Natural killer cell (primary cell): ENCODE measurements around the gene DGKZ. TPM values are rescaled to one million over a fixed set of nuclear protein-coding genes. Genes with fewer than 3 reads are reported as not detected.
A peak's percentile ranks its signal among the peaks of the same experiment; 100 is the strongest.

Experiments
- ATAC-seq, 3 donors: fragments of 150-1000 bp in 2 of 3; fragments of 200-7000 bp in 1 of 3; cut with Tn5 transposase; 1 replicate in 1 of 3; 2 replicates in 2 of 3; pipeline ENCODE4 v1.10.0; 2021; ENCODE audit warnings: mild to moderate bottlenecking in 2 of 3, moderate library complexity in 2 of 3
- DNase-seq, 2 donors: peaks; one replicate each; pipeline versions ENCODE4 v3.0.0 to v3.0.0-alpha.2; 2013 to 2021; ENCODE audit warnings: mixed read lengths in 1 of 2
- H3K27ac ChIP-seq: one replicate; pipeline ENCODE4 v1.5.1; 2013; ENCODE audit warnings: mild to moderate bottlenecking, low read length
- H3K27me3 ChIP-seq: one replicate; pipeline ENCODE4 v1.6.1; 2013; ENCODE audit warnings: low read length; ENCODE audit not compliant: control insufficient read depth, insufficient read depth
- H3K36me3 ChIP-seq: one replicate; pipeline ENCODE4 v1.6.1; 2013; ENCODE audit warnings: low read length; ENCODE audit not compliant: control insufficient read depth, insufficient read depth
- H3K4me1 ChIP-seq: one replicate; pipeline ENCODE4 v1.6.1; 2013; ENCODE audit warnings: low read length; ENCODE audit not compliant: control insufficient read depth, insufficient read depth
- H3K4me3 ChIP-seq: one replicate; pipeline ENCODE4 v1.5.1; 2013; ENCODE audit warnings: low read length
- H3K9me3 ChIP-seq: one replicate; pipeline ENCODE4 v1.6.1; 2013; ENCODE audit warnings: low read length; ENCODE audit not compliant: control insufficient read depth, insufficient read depth
- H3K27ac Mint-ChIP-seq, 2 donors: one replicate each; pipeline ENCODE4 v1.8.0; 2022; ENCODE audit warnings: mild to moderate bottlenecking in 2 of 2, mixed read lengths in 2 of 2, moderate library complexity in 1 of 2
- H3K27me3 Mint-ChIP-seq, 2 donors: one replicate each; pipeline ENCODE4 v1.8.0; 2022; ENCODE audit warnings: low read depth in 2 of 2, mixed read lengths in 2 of 2
- H3K36me3 Mint-ChIP-seq: one replicate; pipeline ENCODE4 v1.8.0; 2022; ENCODE audit warnings: mixed read lengths
- H3K4me1 Mint-ChIP-seq, 2 donors: one replicate each; pipeline ENCODE4 v1.8.0; 2022; ENCODE audit warnings: mixed read lengths in 2 of 2
- H3K4me3 Mint-ChIP-seq: one replicate; pipeline ENCODE4 v1.8.0; 2022; ENCODE audit warnings: mild to moderate bottlenecking, moderate library complexity, mixed read lengths
- H3K9me3 Mint-ChIP-seq, 2 donors: one replicate each; pipeline ENCODE4 v1.8.0; 2022; ENCODE audit warnings: mixed read lengths in 2 of 2
- CTCF ChIP-seq: fragments of 200-600 bp; IDR thresholded peaks from one replicate; pipeline ENCODE4 v1.8.0; 2022; ENCODE audit warnings: antibody characterized with exemption
- WGBS: methylation state at CpG from one replicate; pipeline ENCODE4 v1.1.7; 2013; ENCODE audit warnings: missing lambda C conversion rate; ENCODE audit not compliant: insufficient coverage; 5-methylcytosine and 5-hydroxymethylcytosine counted together
- intact Hi-C: fragments of 100-400 bp; cut with micrococcal nuclease; formaldehyde crosslinking; loops from one replicate; pipeline ENCODE4 v1.14.2; 2022
- total RNA-seq, 4 donors: library from RNA; stranded (reverse); fragments of 120-200 nt in 1 of 4; gene quantifications; one replicate each; pipeline versions ENCODE4 v1.2.3 to v1.2.4, GENCODE V29; 2013 to 2022

The DGKZ gene
- total RNA-seq, 3 donors from 2014 or later (not counting 1 experiment from before 2014, with no cell fraction given), result 307 to 377 (median 350) TPM

DNA sequence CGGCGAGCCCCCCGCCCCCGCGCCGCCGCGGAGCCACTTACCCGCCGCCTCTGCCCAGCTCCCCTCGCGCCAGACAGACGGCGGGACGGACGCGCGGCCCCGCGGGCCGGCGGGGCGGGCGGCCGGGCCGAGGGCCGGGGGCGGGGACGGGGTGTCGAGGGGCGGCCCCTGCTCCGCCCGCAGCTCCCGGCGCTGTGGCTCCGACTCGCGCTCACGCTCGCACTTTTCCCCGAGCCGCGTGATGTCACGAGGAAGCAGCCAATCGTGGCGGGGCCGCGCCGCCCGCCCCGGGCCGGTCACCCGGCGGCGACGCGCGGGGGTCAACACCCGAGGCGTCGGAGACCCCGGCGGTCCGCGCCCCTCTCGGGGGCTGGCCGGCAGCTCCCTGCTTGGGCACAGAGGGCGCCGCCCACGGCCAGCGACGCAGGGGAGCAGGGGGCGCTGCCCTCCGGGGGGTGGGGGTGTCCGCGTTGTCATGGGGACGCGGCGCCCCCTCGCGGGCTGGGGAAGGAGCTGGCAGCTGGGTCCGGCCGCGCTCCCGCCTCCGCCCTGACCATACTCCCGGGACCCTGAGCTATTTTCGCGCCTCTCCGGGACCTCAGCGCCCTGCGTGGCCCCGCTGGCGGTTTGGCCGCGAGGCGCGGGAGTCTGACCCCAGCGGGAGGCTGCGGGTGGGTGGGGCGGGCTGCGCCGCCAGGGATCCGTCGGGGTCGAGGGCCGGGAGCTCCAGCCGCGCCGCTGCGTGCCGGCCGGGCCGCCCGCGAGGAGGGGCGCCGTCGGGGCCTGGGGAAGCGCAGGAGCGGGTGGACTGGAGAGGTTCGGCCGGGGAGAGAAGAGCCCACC lies 44.5 kb downstream of the DGKZ start, which contains the start of gene CHRM4:
Gene CHRM4 (minus strand): TSS at position 199 of the 843 bp plus-strand sequence. CDS start 5,219 bp downstream, outside the sequence.
- peak within 1 kb of the TSS in 1 of 2 donors; percentile 18 for H3K27ac Mint-ChIP-seq
- DNase-seq, result peak in 1 of 2 donors; percentile 32
- Histone ChIP-seq H3K9me3 (no peaks in the 10 kb centered on the region), H3K4me1 (peaks cover 44% of the 10 kb centered on the region), H3K36me3 (peaks cover 4% of the 10 kb centered on the region), H3K27me3 (peaks cover 38% of the 10 kb centered on the region), H3K4me3 (no peak within 1 kb of the TSS), H3K27ac (no peak within 1 kb of the TSS)
- intact Hi-C loops, result no loop called here
- no peak for ATAC-seq
- H3K27me3 Mint-ChIP-seq, result peaks cover 24 to 26% of the 10 kb centered on the region in 2 donors
- H3K4me3 Mint-ChIP-seq, result peak within 1 kb of the TSS; percentile 80
- WGBS, result 1% methylated on average over 123 of the region's 123 CpGs
- H3K9me3 Mint-ChIP-seq, result no peaks in the 10 kb centered on the region
- H3K4me1 Mint-ChIP-seq, result peaks cover 23 to 39% of the 10 kb centered on the region in 2 donors
- no peaks in the 10 kb centered on the region for H3K36me3 Mint-ChIP-seq
- TF ChIP-seq CTCF, result no peak

DNA sequence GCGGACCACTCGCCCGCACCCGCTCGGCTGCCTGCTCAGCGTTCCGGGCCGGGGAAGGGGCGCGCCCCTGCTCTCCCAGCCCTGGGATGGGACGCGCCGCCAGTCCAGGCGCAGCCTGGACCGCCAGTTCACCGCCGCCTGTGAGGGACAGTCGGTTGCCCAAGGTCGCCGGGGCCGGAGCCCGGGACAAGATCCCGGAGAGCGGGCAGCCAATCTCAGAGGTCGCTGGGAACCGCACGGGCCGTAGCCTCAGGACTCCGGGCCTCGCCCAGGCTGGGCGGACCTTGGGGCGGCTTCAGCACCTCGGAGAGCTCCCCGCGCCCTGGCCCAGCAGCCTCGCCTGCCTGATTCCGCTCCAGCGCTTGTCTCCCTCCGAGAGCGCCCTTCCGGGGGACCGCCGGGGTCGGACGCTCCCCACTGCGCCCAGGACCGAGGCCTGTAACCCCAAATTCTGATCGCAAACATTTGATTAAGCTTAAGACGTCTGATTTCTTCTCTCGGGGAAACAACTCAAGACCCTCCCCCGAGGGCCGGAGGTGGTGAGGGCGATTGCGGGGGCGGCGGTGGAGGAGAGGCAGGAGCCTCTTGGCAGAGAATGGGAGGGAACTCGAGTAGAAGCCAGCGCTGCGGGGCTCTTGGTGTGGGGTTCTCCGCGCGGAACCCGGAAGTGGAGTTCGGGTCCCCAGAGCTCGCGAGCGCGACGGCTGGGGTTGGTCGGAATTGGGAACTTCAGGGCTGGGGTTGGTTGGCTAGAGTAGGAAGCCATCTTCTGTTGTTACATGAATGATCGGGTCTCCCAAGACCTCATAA lies 45.4 kb downstream of the DGKZ start:
- intact Hi-C loops, result no loop called here
- Mint-ChIP-seq H3K4me1 (peaks cover 23 to 34% of the 10 kb centered on the region in 2 donors), H3K27me3 (peaks cover 18% of the 10 kb centered on the region in 2 donors), H3K36me3 (no peaks in the 10 kb centered on the region), H3K27ac (peak overlapping the region in 1 of 2 donors; percentile 18), H3K4me3 (peak overlapping the region; percentile 80), H3K9me3 (no peaks in the 10 kb centered on the region)
- Histone ChIP-seq H3K4me1 (peaks cover 42% of the 10 kb centered on the region), H3K36me3 (peaks cover 8% of the 10 kb centered on the region), H3K27ac (no peak overlapping the region), H3K9me3 (no peaks in the 10 kb centered on the region), H3K4me3 (no peak overlapping the region), H3K27me3 (peaks cover 34% of the 10 kb centered on the region)
- 4% methylated on average over 71 of the region's 71 CpGs for WGBS
- DNase-seq, result peak; percentile 84 to 89
- TF ChIP-seq CTCF, result no peak
- peak; percentile 91 to 97 (median 93) for ATAC-seq

GRCh38 chr11:46393231-46393616 lies 46.0 kb downstream of the DGKZ start:
- peaks cover 14% of the 10 kb centered on the region in 2 donors for H3K27me3 Mint-ChIP-seq
- intact Hi-C loops, result no loop called here
- no peak for TF ChIP-seq CTCF
- ATAC-seq (no peak), DNase-seq (no peak)
- peak overlapping the region; percentile 80 for H3K4me3 Mint-ChIP-seq
- Histone ChIP-seq H3K36me3 (peaks cover 10% of the 10 kb centered on the region), H3K9me3 (no peaks in the 10 kb centered on the region), H3K27me3 (peaks cover 28% of the 10 kb centered on the region), H3K27ac (no peak overlapping the region), H3K4me3 (no peak overlapping the region), H3K4me1 (peaks cover 36% of the 10 kb centered on the region)
- 94% methylated on average over 3 of the region's 4 CpGs for WGBS
- no peaks in the 10 kb centered on the region for H3K9me3 Mint-ChIP-seq
- H3K27ac Mint-ChIP-seq, result no peak overlapping the region
- peaks cover 19 to 28% of the 10 kb centered on the region in 2 donors for H3K4me1 Mint-ChIP-seq
- H3K36me3 Mint-ChIP-seq, result no peaks in the 10 kb centered on the region
